Mucosa of rectum (tissue), 2 donors: ENCODE results near the gene CDIP1.
"Not testable (repeated sequence)": the region's sequence is repeated elsewhere in the genome, so short reads cannot be mapped to it uniquely, and the experiment has no call there.

ENCODE experiments used
- H3K27ac ChIP-seq, 2 donors: one replicate each; pipeline ENCODE4 v1.7.0; 2013; ENCODE audit warnings: inconsistent platforms in 2 of 2, low read depth in 2 of 2, low read length in 2 of 2
- H3K27me3 ChIP-seq, 2 donors: one replicate each; pipeline ENCODE4 v1.7.0; 2013; ENCODE audit warnings: low read length in 2 of 2; ENCODE audit not compliant: control insufficient read depth in 2 of 2, insufficient read depth in 2 of 2
- H3K36me3 ChIP-seq, 2 donors: one replicate each; pipeline ENCODE4 v1.7.0; 2013; ENCODE audit warnings: low read length in 2 of 2; ENCODE audit not compliant: control insufficient read depth in 2 of 2, insufficient read depth in 2 of 2
- H3K4me1 ChIP-seq, 2 donors: one replicate each; pipeline ENCODE4 v1.7.0; 2013; ENCODE audit warnings: low read length in 2 of 2, mild to moderate bottlenecking in 1 of 2; ENCODE audit not compliant: control insufficient read depth in 2 of 2, insufficient read depth in 2 of 2
- H3K4me3 ChIP-seq, 2 donors: one replicate each; pipeline ENCODE4 v1.7.0; 2013; ENCODE audit warnings: low read length in 2 of 2
- H3K9ac ChIP-seq, 2 donors: one replicate each; pipeline ENCODE4 v1.7.0; 2013; ENCODE audit warnings: low read length in 2 of 2, low read depth in 1 of 2, mild to moderate bottlenecking in 1 of 2
- H3K9me3 ChIP-seq, 2 donors: one replicate each; pipeline ENCODE4 v1.7.0; 2013; ENCODE audit warnings: low read length in 2 of 2; ENCODE audit not compliant: control insufficient read depth in 2 of 2
- donor health status: healthy.
- donor health status: Normal muscosa, but diverticular disease.

The CDIP1 gene

DNA sequence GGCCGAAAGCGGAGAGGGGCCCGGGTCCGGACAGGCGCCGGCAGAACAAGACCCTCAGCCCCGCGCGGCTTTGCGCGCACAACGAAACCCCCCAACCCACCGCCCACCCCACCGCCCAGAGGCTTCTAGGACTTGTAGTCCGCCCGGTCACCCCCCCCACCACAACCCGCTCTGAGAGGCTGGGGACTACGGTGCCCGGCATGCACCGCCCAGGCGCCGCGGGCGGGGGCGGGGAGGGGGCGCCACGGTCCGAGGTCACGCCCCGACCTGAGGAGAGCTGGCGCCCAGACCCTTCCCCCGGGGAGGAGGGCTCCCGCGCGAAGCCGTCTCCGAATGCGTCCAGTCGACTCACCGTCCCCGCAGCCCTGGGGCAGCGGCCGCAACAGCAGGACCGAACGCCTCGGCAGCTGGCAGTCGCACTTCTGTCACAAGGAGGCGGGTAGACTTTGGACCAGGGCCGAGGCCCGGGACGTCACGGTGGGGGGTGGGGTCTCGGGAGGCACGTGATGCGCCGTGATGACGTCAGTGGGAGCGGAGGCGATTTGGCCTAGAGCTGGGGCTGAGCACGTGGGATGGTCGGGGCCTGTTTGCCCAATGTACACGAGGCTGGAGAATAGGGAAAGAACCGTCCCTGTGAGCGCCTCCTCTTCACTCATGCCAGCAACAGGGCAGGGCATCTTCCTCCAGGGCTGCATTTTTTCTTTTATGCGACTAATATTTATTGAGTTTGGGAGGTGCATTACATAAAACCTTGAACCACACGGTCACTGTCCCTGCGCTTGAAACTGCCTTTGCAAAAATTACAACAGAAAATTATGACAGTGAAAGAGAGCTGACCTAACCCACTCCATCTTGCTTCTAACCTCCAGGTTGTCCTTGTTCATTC is at the start of gene CDIP1:
TSS of gene CDIP1 (minus strand) at position 424 of the 886 bp plus-strand sequence. CDS start 24,643 bp downstream, outside the sequence.
- Histone ChIP-seq H3K4me1 (peaks cover 6 to 10% of the 10 kb centered on the region in 2 donors), H3K36me3 (no peaks in the 10 kb centered on the region), H3K27me3 (no peaks in the 10 kb centered on the region), H3K27ac (peak within 1 kb of the TSS; percentile 88 to 90), H3K9ac (peak within 1 kb of the TSS; percentile 65 to 79), H3K4me3 (peak within 1 kb of the TSS; percentile 71 to 80), H3K9me3 (peaks cover 0 to 3% of the 10 kb centered on the region in 2 donors)

DNA sequence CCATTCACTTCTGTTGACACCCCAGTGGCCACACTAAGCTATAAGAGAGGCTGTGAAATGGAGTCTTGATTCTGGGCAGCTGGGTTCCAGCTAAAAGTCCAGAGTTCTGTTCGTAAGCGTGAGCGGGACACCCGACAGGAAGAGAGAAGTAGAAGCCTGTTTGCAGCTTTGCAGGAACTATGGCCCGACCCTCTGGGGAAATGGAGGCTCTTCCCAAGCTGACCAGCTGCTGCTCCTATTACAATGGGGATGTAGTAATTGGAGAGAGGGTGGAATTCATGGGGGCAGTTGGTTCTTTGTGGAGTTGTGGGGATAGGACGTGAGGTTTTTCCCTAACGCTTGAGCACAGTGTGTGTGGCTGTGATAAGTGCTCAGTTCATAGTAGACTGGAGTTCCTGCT is 47.7 kb upstream of the CDIP1 start:
- H3K27ac ChIP-seq: no peak overlapping the region
- no peaks in the 10 kb centered on the region for H3K36me3 ChIP-seq
- no peak overlapping the region for H3K9ac ChIP-seq
- H3K4me3 ChIP-seq: no peak overlapping the region
- H3K4me1 ChIP-seq: no peaks in the 10 kb centered on the region
- H3K9me3 ChIP-seq: no peaks in the 10 kb centered on the region
- H3K27me3 ChIP-seq: peaks cover 3 to 5% of the 10 kb centered on the region in 2 donors

DNA sequence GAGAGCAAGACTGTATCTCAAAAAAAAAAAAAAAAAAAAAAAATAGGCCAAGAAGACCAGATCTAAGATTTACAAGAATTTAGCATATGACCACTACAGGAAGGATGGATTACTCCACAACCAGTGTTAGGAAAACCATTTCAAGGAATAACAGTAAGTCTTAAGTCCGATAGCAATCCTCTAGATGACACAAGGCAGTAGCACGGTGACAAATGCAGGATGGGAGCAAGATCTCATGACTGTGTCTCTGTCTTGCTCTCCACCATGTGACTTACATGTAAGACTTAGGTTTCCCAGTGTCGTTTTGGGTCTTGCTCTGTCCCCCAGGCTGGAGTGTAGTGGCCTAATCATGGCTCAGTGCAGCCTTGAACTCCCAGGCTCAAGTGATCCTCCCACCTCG is 45.3 kb upstream of the CDIP1 start:
- Histone ChIP-seq H3K27ac (no peak overlapping the region), H3K9me3 (no peaks in the 10 kb centered on the region), H3K9ac (no peak overlapping the region), H3K36me3 (no peaks in the 10 kb centered on the region), H3K4me1 (no peaks in the 10 kb centered on the region), H3K27me3 (peaks cover 3 to 5% of the 10 kb centered on the region in 2 donors), H3K4me3 (no peak overlapping the region)

DNA sequence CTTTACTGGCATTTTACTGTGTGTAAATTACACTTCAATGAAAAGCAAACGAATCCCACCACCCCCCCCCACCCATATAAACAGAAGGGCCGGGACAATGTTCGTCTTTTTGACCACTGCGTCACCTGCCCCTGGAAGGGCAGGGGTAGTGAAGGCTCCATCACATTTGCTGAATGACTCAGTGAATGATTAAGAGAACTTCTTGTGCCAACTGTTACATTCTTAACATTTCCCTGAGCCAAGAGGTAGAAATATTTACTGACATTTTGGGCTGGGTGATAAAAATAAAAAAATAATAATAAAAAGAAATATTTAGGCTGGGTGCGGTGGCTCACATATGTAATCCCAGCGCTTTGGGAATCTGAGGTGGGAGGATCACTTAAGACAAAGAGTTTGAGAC is 41.7 kb upstream of the CDIP1 start:
- no peak overlapping the region for H3K9ac ChIP-seq
- no peaks in the 10 kb centered on the region for H3K36me3 ChIP-seq
- H3K27ac ChIP-seq: no peak overlapping the region
- H3K4me3 ChIP-seq: no peak overlapping the region
- H3K4me1 ChIP-seq: no peaks in the 10 kb centered on the region
- no peaks in the 10 kb centered on the region for H3K27me3 ChIP-seq
- no peaks in the 10 kb centered on the region for H3K9me3 ChIP-seq

DNA sequence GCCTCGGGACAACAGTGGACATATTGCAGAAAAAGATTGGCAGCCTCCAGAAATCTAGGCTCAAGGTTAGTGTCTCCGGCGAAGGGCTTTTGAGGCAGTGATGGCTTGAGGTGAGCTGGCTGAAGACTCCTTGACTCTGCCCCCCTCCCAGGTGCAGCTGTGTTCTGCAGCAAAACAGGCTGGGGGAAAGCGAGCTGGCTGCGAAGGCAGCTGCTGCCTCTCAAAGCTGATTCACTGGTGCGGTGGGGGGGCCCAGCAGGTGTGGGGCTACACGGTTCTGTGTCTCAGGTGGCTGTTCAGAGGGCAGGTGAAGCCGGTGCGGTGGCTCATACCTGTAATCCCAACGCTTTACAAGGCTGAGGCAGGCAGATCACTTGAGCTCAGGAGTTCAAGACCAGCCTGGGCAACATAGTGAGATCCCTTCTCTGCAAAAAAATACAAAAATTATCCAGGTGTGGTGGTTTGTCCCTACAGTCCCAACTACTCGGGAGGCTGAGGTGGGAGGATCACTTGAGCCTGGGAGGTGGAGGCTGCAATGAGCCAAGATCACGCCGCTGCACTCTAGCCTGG is 40.5 kb upstream of the CDIP1 start:
- Histone ChIP-seq H3K4me3 (no peak overlapping the region), H3K9ac (no peak overlapping the region), H3K9me3 (no peaks in the 10 kb centered on the region)

DNA sequence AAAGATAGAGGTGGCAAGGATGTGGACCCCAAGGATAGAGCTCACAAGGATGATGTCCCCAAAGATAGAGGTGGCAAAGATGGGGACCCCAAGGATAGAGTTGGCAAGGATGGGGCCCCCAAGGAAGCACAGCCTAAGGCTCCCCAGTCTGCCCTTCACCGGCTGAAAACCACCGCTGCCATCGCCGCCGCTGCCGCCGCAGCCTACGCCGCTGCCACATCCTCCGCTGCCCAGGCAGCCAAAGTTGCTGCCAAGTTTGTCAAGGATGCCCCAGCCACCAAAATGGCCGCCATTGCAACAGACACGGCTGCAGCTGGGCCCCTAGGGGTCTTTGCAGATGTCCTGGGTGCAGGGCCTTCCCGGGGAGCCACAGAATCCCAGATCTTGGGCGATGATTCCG is 37.4 kb upstream of the CDIP1 start:
- H3K9me3 ChIP-seq: no peaks in the 10 kb centered on the region
- H3K36me3 ChIP-seq: no peaks in the 10 kb centered on the region
- no peak overlapping the region for H3K27ac ChIP-seq
- no peaks in the 10 kb centered on the region for H3K27me3 ChIP-seq
- H3K4me3 ChIP-seq: no peak overlapping the region
- no peak overlapping the region for H3K9ac ChIP-seq
- no peaks in the 10 kb centered on the region for H3K4me1 ChIP-seq

More for the DNA sequence above, 40.5 kb upstream of the CDIP1 start:
- Histone ChIP-seq H3K27me3 (no peaks in the 10 kb centered on the region), H3K36me3 (no peaks in the 10 kb centered on the region), H3K27ac (no peak overlapping the region), H3K4me1 (no peaks in the 10 kb centered on the region)

DNA sequence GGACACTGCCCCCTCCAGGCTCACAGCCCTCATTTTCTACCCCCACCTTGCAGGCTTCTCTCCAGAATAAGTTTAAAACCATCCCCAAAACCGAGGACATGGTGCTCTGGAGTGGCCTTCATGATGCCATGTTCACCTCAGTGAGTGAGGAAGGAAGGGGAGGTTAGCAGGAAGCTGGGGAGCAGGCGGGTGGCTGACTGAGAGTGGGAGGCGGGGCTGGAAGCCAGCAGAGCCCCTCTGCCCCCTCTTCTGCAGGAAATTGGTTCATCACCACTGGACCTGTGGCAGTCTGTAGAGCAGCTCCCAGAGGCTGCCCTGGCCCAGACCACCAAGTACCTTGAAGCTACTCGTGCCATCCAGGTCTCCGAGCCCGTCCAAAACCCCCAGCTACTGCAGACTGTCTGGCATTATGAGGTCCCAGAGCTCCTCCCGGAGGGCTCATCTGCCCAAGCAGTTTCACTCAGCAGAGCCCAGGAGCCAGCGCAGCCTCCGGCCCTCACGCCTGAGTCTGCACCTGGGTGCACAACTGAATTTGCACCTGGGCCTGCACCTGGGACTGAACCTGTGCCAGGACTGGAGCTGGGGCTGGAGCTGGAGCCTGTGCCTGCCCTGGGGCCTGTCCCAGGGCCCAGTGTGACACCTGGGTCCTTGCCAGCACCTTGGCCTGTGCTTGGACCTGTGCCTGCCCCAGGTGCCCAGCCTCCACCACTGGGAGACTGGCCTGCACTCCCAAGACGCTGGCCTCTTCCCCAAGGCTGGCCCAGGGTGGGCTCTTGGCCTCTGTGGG is 36.5 kb upstream of the CDIP1 start:
- Histone ChIP-seq H3K4me3 (no peak overlapping the region), H3K9ac (no peak overlapping the region), H3K9me3 (no peaks in the 10 kb centered on the region), H3K27ac (no peak overlapping the region), H3K36me3 (no peaks in the 10 kb centered on the region), H3K4me1 (no peaks in the 10 kb centered on the region), H3K27me3 (no peaks in the 10 kb centered on the region)

DNA sequence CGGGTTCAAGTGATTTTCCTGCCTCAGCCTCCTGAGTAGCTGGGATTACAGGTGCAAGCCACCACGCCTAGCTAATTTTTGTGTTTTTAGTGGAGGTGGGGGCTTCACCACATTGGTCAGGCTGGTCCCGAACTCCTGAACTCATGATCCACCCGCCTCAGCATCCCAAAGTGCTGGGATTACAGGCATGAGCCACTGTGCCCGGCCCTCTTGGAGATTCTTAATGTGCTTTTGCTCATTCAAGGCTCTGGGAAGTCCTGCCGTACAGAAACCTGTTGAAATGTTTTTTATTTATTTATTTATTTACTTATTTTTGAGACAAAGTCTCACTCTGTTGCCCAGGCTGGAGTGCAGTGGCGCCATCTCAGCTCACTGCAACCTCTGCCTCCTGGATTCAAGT is 35.4 kb upstream of the CDIP1 start:
- not testable (repeated sequence) for H3K9me3 ChIP-seq, H3K4me1 ChIP-seq, H3K36me3 ChIP-seq, H3K9ac ChIP-seq, H3K4me3 ChIP-seq, H3K27ac ChIP-seq, H3K27me3 ChIP-seq

DNA sequence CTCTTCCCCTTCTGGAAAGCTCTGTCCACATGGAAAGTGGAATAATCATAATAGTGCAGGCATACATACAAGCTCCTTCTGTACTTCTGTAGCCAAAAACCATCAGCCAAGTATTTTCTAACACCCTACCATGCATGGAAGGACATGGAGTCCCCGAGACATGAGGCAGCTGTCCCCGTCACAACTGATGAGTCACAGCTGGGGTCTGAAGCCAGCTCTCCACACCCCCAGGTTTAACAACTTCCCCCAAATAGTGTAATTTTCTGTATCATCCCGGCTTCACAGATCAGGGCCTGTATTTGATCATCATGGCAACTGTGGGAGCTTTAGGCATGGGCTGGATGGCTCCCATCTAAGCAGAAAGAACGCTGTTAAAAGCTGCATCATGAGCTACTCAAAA is 34.1 kb upstream of the CDIP1 start:
- no peak overlapping the region for H3K9ac ChIP-seq
- H3K36me3 ChIP-seq: no peaks in the 10 kb centered on the region
- no peaks in the 10 kb centered on the region for H3K9me3 ChIP-seq
- no peaks in the 10 kb centered on the region for H3K4me1 ChIP-seq
- H3K27me3 ChIP-seq: no peaks in the 10 kb centered on the region
- H3K27ac ChIP-seq: no peak overlapping the region
- no peak overlapping the region for H3K4me3 ChIP-seq
